PC-9 (cell line): ENCODE data around the gene EXOSC7. TPM values are rescaled to one million over a fixed set of nuclear protein-coding genes. Genes with fewer than 3 reads are reported as not detected.

Source experiments
- BruUV-seq: library from RNA; stranded (reverse); fragments of 400-500 nt; replicated peaks from 2 replicates; lab custom pipeline; 2021; lab: Mats Ljungman, UMichigan
- CTCF ChIA-PET: fragments of 300-600 bp; sonication (Branson Sonifier 250); formaldehyde crosslinking; loops from one replicate; lab custom pipeline; 2022; ENCODE audit warnings: antibody characterized with exemption; lab: Charles Lee
- POLR2A ChIA-PET: fragments of 300-600 bp; sonication (Branson Sonifier 250); formaldehyde crosslinking; loops from one replicate; lab custom pipeline; 2022; ENCODE audit warnings: antibody characterized with exemption; ENCODE audit not compliant: unreplicated experiment; lab: Charles Lee
- DNase-seq, 2 experiments: peaks; one replicate each; pipeline versions ENCODE4 v3.0.0 to v3.0.0-alpha.2; 2015 to 2022; ENCODE audit warnings: mixed read lengths in 1 of 2
- H2AFZ ChIP-seq: fragments of 200-600 bp; sonication (generic); 2 replicates; pipeline ENCODE4 v1.8.1; 2017; ENCODE audit warnings: antibody characterized with exemption
- H3F3A ChIP-seq: fragments of 200-600 bp; sonication (generic); 2 replicates; pipeline ENCODE4 v1.8.1; 2017; ENCODE audit warnings: antibody characterized with exemption, mild to moderate bottlenecking, low read depth; ENCODE audit not compliant: insufficient read depth
- H3K27ac ChIP-seq: fragments of 200-600 bp; sonication (generic); 2 replicates; pipeline ENCODE4 v1.6.1; 2016; ENCODE audit warnings: mixed run types
- H3K27me3 ChIP-seq: fragments of 200-600 bp; sonication (generic); 2 replicates; pipeline ENCODE4 v1.6.1; 2016; ENCODE audit warnings: low read depth, mixed run types; ENCODE audit not compliant: insufficient read depth
- H3K36me3 ChIP-seq: fragments of 200-600 bp; sonication (generic); 2 replicates; pipeline ENCODE4 v1.6.1; 2016; ENCODE audit warnings: low read depth, mixed run types
- H3K4me1 ChIP-seq: fragments of 200-600 bp; sonication (generic); replicated peaks from 2 replicates; pipeline ENCODE4 v1.6.1; 2016; ENCODE audit warnings: mixed run types; ENCODE audit not compliant: insufficient read depth
- H3K4me2 ChIP-seq: fragments of 200-600 bp; sonication (generic); 2 replicates; pipeline ENCODE4 v1.6.1; 2017; ENCODE audit warnings: mixed run types
- H3K4me3 ChIP-seq: fragments of 200-600 bp; sonication (generic); 2 replicates; pipeline ENCODE4 v1.6.1; 2016; ENCODE audit warnings: mixed run types
- H3K79me2 ChIP-seq: fragments of 200-600 bp; sonication (generic); 2 replicates; pipeline ENCODE4 v1.6.1; 2017; ENCODE audit warnings: low read depth, mixed run types
- H3K9me2 ChIP-seq: fragments of 200-600 bp; sonication (generic); 2 replicates; pipeline ENCODE4 v1.8.1; 2017; ENCODE audit warnings: mild to moderate bottlenecking; ENCODE audit not compliant: insufficient read depth
- H3K9me3 ChIP-seq: fragments of 200-600 bp; sonication (generic); 2 replicates; pipeline ENCODE4 v1.8.1; 2016; ENCODE audit warnings: low read depth; ENCODE audit not compliant: insufficient read depth
- H4K20me1 ChIP-seq: fragments of 200-600 bp; sonication (generic); 2 replicates; pipeline ENCODE4 v1.8.1; 2017; ENCODE audit not compliant: insufficient read depth
- EZH2 ChIP-seq: fragments of 200-600 bp; sonication (generic); IDR thresholded peaks from 2 replicates; pipeline ENCODE4 v1.8.0; 2017; ENCODE audit warnings: antibody characterized with exemption, low read depth
- intact Hi-C: fragments of 100-400 bp; cut with micrococcal nuclease; formaldehyde crosslinking; loops from one replicate; pipeline ENCODE4 v1.10.0; 2022; ENCODE audit not compliant: unreplicated experiment
- total RNA-seq: library from RNA; stranded (reverse); gene quantifications from 2 replicates; pipeline ENCODE4 v1.2.3, GENCODE V29; 2021
- TF ChIP-seq, protein P1 (sequence below): fragments of 200-600 bp; sonication (generic); conservative IDR thresholded peaks from 2 replicates; pipeline ENCODE4 v1.6.1; 2017; ENCODE audit warnings: mixed run types, antibody characterized with exemption, mild to moderate bottlenecking, moderate library complexity

EXOSC7 gene
- total RNA-seq, 1 experiment from 2014 or later = 56.2 TPM

DNA sequence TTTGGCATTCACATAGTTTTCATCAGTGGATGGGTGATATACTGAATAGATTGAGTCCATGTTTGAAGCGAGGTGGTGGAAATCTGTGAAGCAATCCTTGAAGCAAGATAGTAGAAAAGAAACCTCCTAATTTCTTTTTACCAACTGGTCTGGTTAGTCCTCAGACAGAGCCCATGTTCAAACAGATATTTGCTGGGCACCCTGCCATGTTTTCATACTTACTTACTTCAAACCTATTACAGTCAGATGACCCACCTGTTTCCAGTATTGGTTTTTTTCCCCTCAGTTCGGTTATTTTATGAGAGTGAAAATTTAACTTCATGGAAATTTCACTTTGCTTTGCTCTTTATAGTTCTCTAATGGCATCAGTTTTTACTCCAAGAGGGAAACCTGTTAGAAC, 23.7 kb downstream of the EXOSC7 start:
- Histone ChIP-seq H3K79me2 (peaks cover 13% of the 10 kb centered on the region; the same call in 1 of the 2 replicates), H3K4me3 (no peak overlapping the region), H3K4me2 (no peak overlapping the region), H2AFZ (no peak overlapping the region), H3K4me1 (no peaks in the 10 kb centered on the region), H4K20me1 (no peaks in the 10 kb centered on the region; the same call in 1 of the 2 replicates), H3K9me2 (no peaks in the 10 kb centered on the region), H3K27ac (no peak overlapping the region), H3F3A (no peaks in the 10 kb centered on the region), H3K9me3 (no peaks in the 10 kb centered on the region), H3K36me3 (peaks cover 17% of the 10 kb centered on the region), H3K27me3 (no peaks in the 10 kb centered on the region)
- CTCF ChIA-PET = no interaction called here
- TF ChIP-seq, protein P1, sequence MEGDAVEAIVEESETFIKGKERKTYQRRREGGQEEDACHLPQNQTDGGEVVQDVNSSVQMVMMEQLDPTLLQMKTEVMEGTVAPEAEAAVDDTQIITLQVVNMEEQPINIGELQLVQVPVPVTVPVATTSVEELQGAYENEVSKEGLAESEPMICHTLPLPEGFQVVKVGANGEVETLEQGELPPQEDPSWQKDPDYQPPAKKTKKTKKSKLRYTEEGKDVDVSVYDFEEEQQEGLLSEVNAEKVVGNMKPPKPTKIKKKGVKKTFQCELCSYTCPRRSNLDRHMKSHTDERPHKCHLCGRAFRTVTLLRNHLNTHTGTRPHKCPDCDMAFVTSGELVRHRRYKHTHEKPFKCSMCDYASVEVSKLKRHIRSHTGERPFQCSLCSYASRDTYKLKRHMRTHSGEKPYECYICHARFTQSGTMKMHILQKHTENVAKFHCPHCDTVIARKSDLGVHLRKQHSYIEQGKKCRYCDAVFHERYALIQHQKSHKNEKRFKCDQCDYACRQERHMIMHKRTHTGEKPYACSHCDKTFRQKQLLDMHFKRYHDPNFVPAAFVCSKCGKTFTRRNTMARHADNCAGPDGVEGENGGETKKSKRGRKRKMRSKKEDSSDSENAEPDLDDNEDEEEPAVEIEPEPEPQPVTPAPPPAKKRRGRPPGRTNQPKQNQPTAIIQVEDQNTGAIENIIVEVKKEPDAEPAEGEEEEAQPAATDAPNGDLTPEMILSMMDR = no peak
- TF ChIP-seq EZH2 = no peak
- intact Hi-C loops = no loop called here
- no peak for DNase-seq
- BruUV-seq = no TSS peak
- POLR2A ChIA-PET = no interaction called here

DNA sequence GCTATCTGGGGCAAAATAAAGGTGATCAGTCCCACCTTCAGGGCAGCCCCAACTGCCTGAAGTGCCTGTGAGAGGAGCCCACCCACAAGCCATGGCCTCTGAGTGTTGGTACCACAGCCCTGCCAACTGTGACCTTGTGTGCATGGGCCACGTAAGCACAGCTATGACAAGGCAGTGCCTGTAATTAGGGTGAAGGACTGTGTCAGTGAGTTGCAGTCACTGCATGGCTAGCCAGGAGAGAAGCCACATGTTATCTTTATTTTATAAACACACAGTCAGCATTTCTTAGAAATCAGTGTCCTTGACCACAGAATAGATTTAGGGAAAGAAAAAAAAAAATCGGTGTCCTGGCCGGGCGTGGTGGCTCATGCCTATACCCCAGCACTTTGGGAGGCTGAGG, 24.8 kb downstream of the EXOSC7 start:
- no peaks in the 10 kb centered on the region for H3K9me2 ChIP-seq
- peaks cover 17% of the 10 kb centered on the region for H3K36me3 ChIP-seq
- H3K4me1 ChIP-seq = no peaks in the 10 kb centered on the region
- no peak overlapping the region for H3K4me3 ChIP-seq
- H3F3A ChIP-seq = no peaks in the 10 kb centered on the region
- no peak overlapping the region for H3K27ac ChIP-seq
- no peak for DNase-seq
- ChIA-PET CTCF (no interaction called here), POLR2A (no interaction called here)
- no TSS peak for BruUV-seq
- no peak for TF ChIP-seq EZH2
- TF ChIP-seq, protein P1 = no peak
- peaks cover 2% of the 10 kb centered on the region; the same call in 1 of the 2 replicates for H3K79me2 ChIP-seq
- H3K4me2 ChIP-seq = no peak overlapping the region
- intact Hi-C loops = no loop called here
- H3K27me3 ChIP-seq = no peaks in the 10 kb centered on the region
- no peaks in the 10 kb centered on the region for H3K9me3 ChIP-seq
- no peaks in the 10 kb centered on the region; the same call in 1 of the 2 replicates for H4K20me1 ChIP-seq
- H2AFZ ChIP-seq = no peak overlapping the region

DNA sequence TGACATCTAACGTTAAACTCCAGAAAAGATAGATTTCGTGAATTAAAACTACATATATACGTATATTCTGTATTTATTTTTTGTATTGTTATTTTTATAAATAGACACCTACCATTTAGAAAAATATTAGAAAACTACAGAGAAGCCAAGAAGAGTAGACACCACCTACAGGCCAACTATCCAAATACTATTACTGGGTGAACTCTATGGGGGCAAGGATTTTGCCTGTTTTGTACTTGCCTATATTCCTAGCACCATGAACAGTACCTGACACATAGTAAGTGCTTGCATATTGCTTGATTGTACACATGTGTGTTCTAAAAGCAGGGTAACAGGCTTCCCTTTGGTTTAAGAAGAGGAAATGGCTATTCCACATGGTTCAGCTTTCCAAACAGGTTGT, 25.7 kb downstream of the EXOSC7 start:
- no peaks in the 10 kb centered on the region for H3K9me2 ChIP-seq
- TF ChIP-seq, protein P1 = 0 out of 2 replicates have a peak, but pooled peaks have one; percentile 13
- no peak for TF ChIP-seq EZH2
- H3K9me3 ChIP-seq = no peaks in the 10 kb centered on the region
- peaks cover 17% of the 10 kb centered on the region for H3K36me3 ChIP-seq
- no peaks in the 10 kb centered on the region; the same call in 1 of the 2 replicates for H4K20me1 ChIP-seq
- no peak overlapping the region for H3K4me2 ChIP-seq
- ChIA-PET CTCF (no interaction called here), POLR2A (no interaction called here)
- no peak overlapping the region for H3K27ac ChIP-seq
- no peaks in the 10 kb centered on the region for H3K27me3 ChIP-seq
- DNase-seq = no peak
- no peaks in the 10 kb centered on the region for H3K79me2 ChIP-seq
- H3K4me3 ChIP-seq = no peak overlapping the region
- H3K4me1 ChIP-seq = no peaks in the 10 kb centered on the region
- H3F3A ChIP-seq = no peaks in the 10 kb centered on the region
- BruUV-seq = no TSS peak
- intact Hi-C loops = no loop called here
- H2AFZ ChIP-seq = no peak overlapping the region
